Measurements from ENCODE around the gene TBC1D22A. TPM values are rescaled to one million over a fixed set of nuclear protein-coding genes. Genes with fewer than 3 reads are reported as not detected.

The TBC1D22A gene
- total and polyA plus RNA-seq, 2 experiments from 2014 or later: 15.3 to 19.8 TPM

DNA sequence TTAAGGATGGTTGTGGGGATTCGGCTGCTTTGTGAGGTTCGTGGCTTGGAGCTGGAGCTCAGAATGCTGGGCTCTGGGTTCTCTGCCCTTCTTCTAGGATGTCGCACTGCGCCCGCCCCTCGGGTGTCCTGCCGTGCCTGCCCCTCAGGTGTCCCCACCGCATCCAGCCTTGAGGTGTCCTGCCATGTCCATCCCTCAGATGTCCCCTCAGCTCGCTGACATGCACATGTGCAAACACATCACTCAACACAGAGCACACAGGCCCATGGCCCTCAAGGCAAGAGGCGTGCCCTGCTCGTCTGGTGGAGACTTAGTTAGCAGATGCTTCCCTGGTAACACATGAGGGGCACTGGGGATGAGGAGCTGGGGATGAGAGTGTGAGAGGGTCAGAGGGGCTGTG is 359.3 kb downstream of the TBC1D22A start:
- H4K20me1 ChIP-seq (ENCODE audit: insufficient read depth, poor library complexity, severe bottlenecking): no peaks in the 10 kb centered on the region
- H3K27me3 ChIP-seq: no peaks in the 10 kb centered on the region
- H3K4me1 ChIP-seq (ENCODE audit: insufficient read depth): no peaks in the 10 kb centered on the region
- H3K79me2 ChIP-seq: no peaks in the 10 kb centered on the region
- H3K27ac ChIP-seq: no peak overlapping the region
- no peaks in the 10 kb centered on the region for H3K36me3 ChIP-seq (replicated peaks; ENCODE audit: insufficient read depth, low read depth)
- TF ChIP-seq EZH2 (IDR thresholded peaks at IDR 0.05; ENCODE audit: borderline replicate concordance) (no peak), EZH2phosphoT487 (IDR thresholded peaks at IDR 0.05; ENCODE audit: low read depth, severe bottlenecking, unreplicated experiment) (no peak), CTCF (IDR thresholded peaks at IDR 0.05; ENCODE audit: poor library complexity) (no peak)
- no peaks in the 10 kb centered on the region for H3K9me2 ChIP-seq (replicated peaks; ENCODE audit: insufficient read depth)
- no peak overlapping the region for H3K4me2 ChIP-seq
- H3K4me3 ChIP-seq: no peak overlapping the region
- H2AFZ ChIP-seq: no peak overlapping the region
- H3K9me3 ChIP-seq (ENCODE audit: low read depth): no peaks in the 10 kb centered on the region
- WGBS (ENCODE audit: low lambda C conversion rate, missing lambda C conversion rate): 95% methylated on average over 11 of the region's 11 CpGs
- DNase-seq (ENCODE audit: low spot score): no peak

GRCh38 chr22:47122441-47123000 is 360.1 kb downstream of the TBC1D22A start:
- Histone ChIP-seq H3K36me3 (replicated peaks; ENCODE audit: insufficient read depth, low read depth) (no peaks in the 10 kb centered on the region), H3K4me3 (no peak overlapping the region), H4K20me1 (ENCODE audit: insufficient read depth, poor library complexity, severe bottlenecking) (no peaks in the 10 kb centered on the region), H3K79me2 (no peaks in the 10 kb centered on the region), H3K4me1 (ENCODE audit: insufficient read depth) (no peaks in the 10 kb centered on the region), H2AFZ (no peak overlapping the region), H3K9me2 (replicated peaks; ENCODE audit: insufficient read depth) (no peaks in the 10 kb centered on the region), H3K27me3 (no peaks in the 10 kb centered on the region), H3K9me3 (ENCODE audit: low read depth) (no peaks in the 10 kb centered on the region), H3K27ac (no peak overlapping the region), H3K4me2 (no peak overlapping the region)
- WGBS (ENCODE audit: low lambda C conversion rate, missing lambda C conversion rate): 97% methylated on average over 9 of the region's 9 CpGs
- no peak for DNase-seq (ENCODE audit: low spot score)
- TF ChIP-seq EZH2phosphoT487 (IDR thresholded peaks at IDR 0.05; ENCODE audit: low read depth, severe bottlenecking, unreplicated experiment) (no peak), CTCF (IDR thresholded peaks at IDR 0.05; ENCODE audit: poor library complexity) (no peak)

GRCh38 chr22:47123006-47123826 is 360.8 kb downstream of the TBC1D22A start:
- Histone ChIP-seq H3K79me2 (no peaks in the 10 kb centered on the region), H4K20me1 (ENCODE audit: insufficient read depth, poor library complexity, severe bottlenecking) (no peaks in the 10 kb centered on the region), H3K9me3 (ENCODE audit: low read depth) (no peaks in the 10 kb centered on the region), H3K4me2 (no peak overlapping the region), H3K36me3 (replicated peaks; ENCODE audit: insufficient read depth, low read depth) (no peaks in the 10 kb centered on the region), H3K27me3 (no peaks in the 10 kb centered on the region), H3K9me2 (replicated peaks; ENCODE audit: insufficient read depth) (no peaks in the 10 kb centered on the region), H3K4me1 (ENCODE audit: insufficient read depth) (no peaks in the 10 kb centered on the region), H3K4me3 (no peak overlapping the region), H3K27ac (no peak overlapping the region), H2AFZ (no peak overlapping the region)
- no peak for TF ChIP-seq CTCF (IDR thresholded peaks at IDR 0.05; ENCODE audit: poor library complexity)
- no peak for TF ChIP-seq EZH2phosphoT487 (IDR thresholded peaks at IDR 0.05; ENCODE audit: low read depth, severe bottlenecking, unreplicated experiment)
- no peak for TF ChIP-seq EZH2 (IDR thresholded peaks at IDR 0.05; ENCODE audit: borderline replicate concordance)
- DNase-seq (ENCODE audit: low spot score): no peak
- 92% methylated on average over 18 of the region's 18 CpGs for WGBS (ENCODE audit: low lambda C conversion rate, missing lambda C conversion rate)
